AG04449 (cell line): ENCODE data around the gene MYD88.
"Not testable (repeated sequence)": the region's sequence is repeated elsewhere in the genome, so short reads cannot be mapped to it uniquely, and the experiment has no call there.

Experiments
- CTCF ChIA-PET: fragments of 350-600 bp; formaldehyde crosslinking; extraction: SDS; loops from one replicate; lab custom pipeline; 2021; ENCODE audit warnings: antibody characterized with exemption; lab: Yijun Ruan, JAX
- POLR2A ChIA-PET: fragments of 400-600, 350-600 bp; formaldehyde crosslinking; extraction: SDS; loops from one replicate; lab custom pipeline; 2020; ENCODE audit warnings: antibody characterized with exemption, inconsistent platforms; lab: Yijun Ruan, JAX
- DNase-seq: peaks from one replicate; pipeline ENCODE4 v3.0.0-alpha.2; 2010; ENCODE audit warnings: low read depth, low spot score
- H3K4me3 ChIP-seq: 2 replicates; pipeline ENCODE4 v1.5.1; 2011; ENCODE audit warnings: low read depth, mild to moderate bottlenecking, control low read depth, low read length
- CTCF ChIP-seq: IDR thresholded peaks from one replicate; pipeline ENCODE4 v1.5.1; 2011; ENCODE audit warnings: mild to moderate bottlenecking, moderate library complexity, low read length, control low read depth, inconsistent platforms; ENCODE audit not compliant: insufficient read depth; ENCODE audit errors: missing control alignments

MYD88 gene

GRCh38 chr3:38155825-38156224 lies 17.4 kb downstream of the MYD88 start:
- DNase-seq, result no peak
- ChIA-PET CTCF (interaction anchor here (1.4 to 1.9 kb wide), 3 partner anchors 9 to 191 kb away, joined by 4 to 5 read pairs (median 5); partner anchors contain the start of gene XYLB), POLR2A (no interaction called here)
- H3K4me3 ChIP-seq, result no peak overlapping the region
- TF ChIP-seq CTCF, result no peak

DNA sequence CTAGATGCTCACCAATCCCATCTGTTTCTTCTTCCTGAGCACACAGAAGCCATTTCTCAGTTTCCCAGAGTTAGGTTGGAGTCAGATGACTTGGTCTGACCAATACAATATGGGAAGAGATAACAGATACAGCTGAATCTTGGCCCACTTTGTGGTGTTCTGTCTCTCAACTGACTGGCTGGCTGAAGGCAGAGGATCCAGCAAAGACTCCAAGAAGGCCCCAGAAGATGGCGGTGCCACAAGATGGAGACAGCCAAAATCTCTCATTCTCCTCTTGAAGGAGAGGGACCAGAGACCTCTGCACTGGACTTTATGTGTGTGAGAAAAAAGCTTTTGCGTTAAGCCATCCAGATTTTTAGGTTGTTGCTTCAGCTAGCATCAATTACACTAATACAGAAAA lies 18.7 kb downstream of the MYD88 start:
- no peak overlapping the region for H3K4me3 ChIP-seq
- ChIA-PET POLR2A (no interaction called here), CTCF (interaction anchor here (1.9 kb wide), 1 partner anchor 189 kb away, joined by 5 read pairs; the partner anchor contains the start of gene XYLB)
- no peak for TF ChIP-seq CTCF
- no peak for DNase-seq

- ChIA-PET CTCF (interaction anchor here (1.9 kb wide), 1 partner anchor 189 kb away, joined by 5 read pairs; the partner anchor contains the start of gene XYLB), POLR2A (no interaction called here)
- no peak overlapping the region for H3K4me3 ChIP-seq
- TF ChIP-seq CTCF, result no peak
- DNase-seq, result no peak
Measured at GRCh38 chr3:38157595-38157994, 19.1 kb downstream of the MYD88 start.

GRCh38 chr3:38158472-38158871 lies 20.0 kb downstream of the MYD88 start:
- DNase-seq, result no peak
- TF ChIP-seq CTCF, result no peak
- ChIA-PET POLR2A (no interaction called here), CTCF (no interaction called here)
- no peak overlapping the region for H3K4me3 ChIP-seq

DNA sequence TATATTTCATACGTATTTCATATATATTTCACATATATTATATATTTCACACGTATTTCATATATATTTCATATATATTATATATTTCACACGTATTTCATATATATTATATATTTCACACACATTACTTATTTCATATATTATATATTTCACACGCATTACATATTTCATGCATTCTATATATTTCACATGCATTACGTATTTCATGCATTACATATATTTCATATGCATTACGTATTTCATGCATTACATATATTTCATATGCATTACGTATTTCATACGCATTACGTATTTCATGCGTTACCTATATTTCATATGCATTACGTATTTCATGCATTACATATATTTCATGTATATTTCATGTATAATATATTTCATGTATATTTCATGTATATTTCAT lies 22.2 kb downstream of the MYD88 start:
- H3K4me3 ChIP-seq, POLR2A ChIA-PET, DNase-seq, CTCF ChIA-PET: not testable (repeated sequence)

GRCh38 chr3:38163117-38163840 lies 24.8 kb downstream of the MYD88 start:
- DNase-seq, result no peak
- CTCF ChIA-PET, result interaction anchor here (1.0 to 2.3 kb wide), 8 partner anchors 8 to 184 kb away, joined by 3 to 8 read pairs (median 4); partner anchors contain the start of genes ACAA1, MYD88 and XYLB
- no peak for TF ChIP-seq CTCF
- POLR2A ChIA-PET, result interaction anchor here (0.6 kb wide), 1 partner anchor 173 kb away, joined by 5 read pairs; no protein-coding TSS in a partner anchor
- H3K4me3 ChIP-seq, result no peak overlapping the region
